ENCODE results near the gene ADAMTSL3.

Gene ADAMTSL3

DNA sequence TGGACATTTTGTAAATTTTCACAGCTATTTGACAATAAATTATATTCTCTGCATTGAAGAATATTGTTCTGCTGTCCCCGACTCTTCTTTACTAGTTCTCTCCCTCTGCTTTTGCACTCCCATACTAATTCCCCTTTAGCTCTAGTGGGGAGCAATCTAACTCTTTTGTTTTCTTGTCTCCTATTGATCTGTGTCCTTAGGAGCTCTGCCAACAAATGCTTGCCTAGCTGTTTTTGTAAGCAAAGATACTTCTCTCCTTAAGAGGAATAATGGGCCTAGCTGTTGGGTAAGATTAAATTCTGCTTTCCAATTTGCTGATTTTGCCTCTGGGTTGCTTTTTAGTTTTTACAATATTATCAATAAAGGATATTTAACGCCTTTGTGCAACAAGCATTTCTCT is 17.7 kb downstream of the ADAMTSL3 start:
- no peak for TF ChIP-seq SIN3A (IDR thresholded peaks at IDR 0.05; ENCODE audit: borderline replicate concordance, insufficient read depth, low read length)
- no peak for TF ChIP-seq FOXP2 (optimal IDR thresholded peaks at IDR 0.05; ENCODE audit: borderline replicate concordance, extremely low read depth, extremely low read length, insufficient read depth)
- TF ChIP-seq, protein P1, sequence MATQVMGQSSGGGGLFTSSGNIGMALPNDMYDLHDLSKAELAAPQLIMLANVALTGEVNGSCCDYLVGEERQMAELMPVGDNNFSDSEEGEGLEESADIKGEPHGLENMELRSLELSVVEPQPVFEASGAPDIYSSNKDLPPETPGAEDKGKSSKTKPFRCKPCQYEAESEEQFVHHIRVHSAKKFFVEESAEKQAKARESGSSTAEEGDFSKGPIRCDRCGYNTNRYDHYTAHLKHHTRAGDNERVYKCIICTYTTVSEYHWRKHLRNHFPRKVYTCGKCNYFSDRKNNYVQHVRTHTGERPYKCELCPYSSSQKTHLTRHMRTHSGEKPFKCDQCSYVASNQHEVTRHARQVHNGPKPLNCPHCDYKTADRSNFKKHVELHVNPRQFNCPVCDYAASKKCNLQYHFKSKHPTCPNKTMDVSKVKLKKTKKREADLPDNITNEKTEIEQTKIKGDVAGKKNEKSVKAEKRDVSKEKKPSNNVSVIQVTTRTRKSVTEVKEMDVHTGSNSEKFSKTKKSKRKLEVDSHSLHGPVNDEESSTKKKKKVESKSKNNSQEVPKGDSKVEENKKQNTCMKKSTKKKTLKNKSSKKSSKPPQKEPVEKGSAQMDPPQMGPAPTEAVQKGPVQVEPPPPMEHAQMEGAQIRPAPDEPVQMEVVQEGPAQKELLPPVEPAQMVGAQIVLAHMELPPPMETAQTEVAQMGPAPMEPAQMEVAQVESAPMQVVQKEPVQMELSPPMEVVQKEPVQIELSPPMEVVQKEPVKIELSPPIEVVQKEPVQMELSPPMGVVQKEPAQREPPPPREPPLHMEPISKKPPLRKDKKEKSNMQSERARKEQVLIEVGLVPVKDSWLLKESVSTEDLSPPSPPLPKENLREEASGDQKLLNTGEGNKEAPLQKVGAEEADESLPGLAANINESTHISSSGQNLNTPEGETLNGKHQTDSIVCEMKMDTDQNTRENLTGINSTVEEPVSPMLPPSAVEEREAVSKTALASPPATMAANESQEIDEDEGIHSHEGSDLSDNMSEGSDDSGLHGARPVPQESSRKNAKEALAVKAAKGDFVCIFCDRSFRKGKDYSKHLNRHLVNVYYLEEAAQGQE (IDR thresholded peaks at IDR 0.05; ENCODE audit: insufficient read depth in 1 of 2, low read depth in 2 of 2, low read length in 2 of 2): no peak
- no peak for TF ChIP-seq POLR2AphosphoS5 (IDR thresholded peaks at IDR 0.05; ENCODE audit: low read depth, low read length)
- no peak for TF ChIP-seq TAF1 (IDR thresholded peaks at IDR 0.05; ENCODE audit: borderline replicate concordance, insufficient read depth, low read length)

DNA sequence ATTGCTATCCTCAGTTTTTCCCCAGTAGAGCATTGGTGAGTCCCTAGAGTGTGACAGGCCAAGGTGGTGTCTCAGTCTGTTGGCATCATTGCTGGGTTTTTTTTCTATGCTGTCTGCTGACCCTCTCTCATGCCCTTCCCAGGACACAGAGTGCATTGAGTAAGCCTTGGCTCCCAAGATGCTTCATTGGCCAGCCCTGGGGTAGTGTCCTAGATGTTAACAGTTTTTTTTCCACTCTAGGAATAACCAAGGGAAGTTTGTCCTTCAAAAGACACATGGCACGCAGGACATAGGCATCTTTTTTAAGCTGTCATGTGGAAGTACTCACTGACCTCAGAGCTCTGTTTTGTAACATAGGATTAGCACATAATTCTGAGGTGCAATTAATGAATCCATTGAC is 19.5 kb downstream of the ADAMTSL3 start:
- TF ChIP-seq SIN3A (IDR thresholded peaks at IDR 0.05; ENCODE audit: borderline replicate concordance, insufficient read depth, low read length) (no peak), POLR2AphosphoS5 (IDR thresholded peaks at IDR 0.05; ENCODE audit: low read depth, low read length) (no peak), FOXP2 (optimal IDR thresholded peaks at IDR 0.05; ENCODE audit: borderline replicate concordance, extremely low read depth, extremely low read length, insufficient read depth) (no peak), TAF1 (IDR thresholded peaks at IDR 0.05; ENCODE audit: borderline replicate concordance, insufficient read depth, low read length) (no peak)
- TF ChIP-seq, protein P1 (IDR thresholded peaks at IDR 0.05; ENCODE audit: insufficient read depth in 1 of 2, low read depth in 2 of 2, low read length in 2 of 2): no peak

DNA sequence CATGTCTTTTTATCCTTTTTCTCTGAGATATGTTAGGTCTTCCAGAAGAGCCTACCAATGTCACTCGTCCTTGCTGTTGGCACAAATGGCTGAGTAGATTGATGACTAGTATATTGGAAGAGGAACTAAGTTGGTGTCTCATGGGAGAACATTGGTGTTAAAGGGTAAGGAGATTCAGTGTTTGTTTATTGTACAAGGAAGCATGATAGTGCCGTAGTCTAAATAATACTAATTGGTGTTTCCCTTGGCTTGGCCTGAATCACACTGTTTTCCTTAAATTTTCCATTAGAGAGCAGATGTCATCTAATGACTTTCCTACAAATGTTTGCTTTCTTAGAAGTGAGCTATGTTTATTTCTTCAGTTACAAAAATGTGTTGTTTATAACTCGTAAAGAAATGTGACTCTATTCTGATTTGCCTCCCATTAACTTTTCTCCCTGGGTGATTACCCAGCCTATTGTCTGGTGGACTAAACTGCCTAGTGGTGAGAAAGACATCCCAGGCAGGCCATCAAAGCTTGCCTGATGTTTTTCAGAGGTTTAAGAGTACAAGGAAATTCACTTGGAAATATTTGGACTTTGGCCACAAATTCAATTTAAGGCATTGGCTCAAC is 28.7 kb downstream of the ADAMTSL3 start:
- TF ChIP-seq, protein P1 (IDR thresholded peaks at IDR 0.05; ENCODE audit: insufficient read depth in 1 of 2, low read depth in 2 of 2, low read length in 2 of 2): no peak
- no peak for TF ChIP-seq SIN3A (IDR thresholded peaks at IDR 0.05; ENCODE audit: borderline replicate concordance, insufficient read depth, low read length)
- TF ChIP-seq POLR2AphosphoS5 (IDR thresholded peaks at IDR 0.05; ENCODE audit: low read depth, low read length): no peak
- no peak for TF ChIP-seq FOXP2 (optimal IDR thresholded peaks at IDR 0.05; ENCODE audit: borderline replicate concordance, extremely low read depth, extremely low read length, insufficient read depth)
- TF ChIP-seq TAF1 (IDR thresholded peaks at IDR 0.05; ENCODE audit: borderline replicate concordance, insufficient read depth, low read length): no peak

DNA sequence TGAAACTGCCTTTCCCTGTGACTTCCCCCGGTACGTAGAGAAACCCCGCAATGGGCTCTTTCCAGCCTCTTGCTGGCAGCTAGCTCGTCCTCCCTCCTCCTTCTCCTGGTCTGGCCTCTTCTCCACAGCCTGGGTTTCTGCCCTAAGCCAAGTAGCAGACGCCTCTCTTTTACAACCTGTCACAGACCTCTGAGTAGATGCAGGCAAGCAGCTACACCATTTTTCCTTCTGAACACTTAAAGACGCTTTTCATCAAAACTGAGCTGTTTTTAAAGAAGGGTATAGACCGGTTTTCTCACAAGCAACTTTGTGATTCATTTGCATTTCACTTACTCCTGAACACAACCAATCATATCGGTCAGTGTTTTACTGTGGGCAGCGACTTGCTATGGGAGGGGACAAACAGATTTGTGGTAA is 32.0 kb downstream of the ADAMTSL3 start:
- TF ChIP-seq FOXP2 (optimal IDR thresholded peaks at IDR 0.05; ENCODE audit: borderline replicate concordance, extremely low read depth, extremely low read length, insufficient read depth) (no peak), SIN3A (IDR thresholded peaks at IDR 0.05; ENCODE audit: borderline replicate concordance, insufficient read depth, low read length) (no peak), TAF1 (IDR thresholded peaks at IDR 0.05; ENCODE audit: borderline replicate concordance, insufficient read depth, low read length) (no peak), POLR2AphosphoS5 (IDR thresholded peaks at IDR 0.05; ENCODE audit: low read depth, low read length) (no peak)
- TF ChIP-seq, protein P1 (IDR thresholded peaks at IDR 0.05; ENCODE audit: insufficient read depth in 1 of 2, low read depth in 2 of 2, low read length in 2 of 2): no peak

Data from PFSK-1 (cell line).